ENCODE results near the gene TXN.

Gene TXN

GRCh38 chr9:110248361-110248760 lies 7.9 kb downstream of the TXN start:
- no peak for TF ChIP-seq CTCF (IDR thresholded peaks at IDR 0.05)

- no peak for TF ChIP-seq CTCF (IDR thresholded peaks at IDR 0.05)
These were observed 10.1 kb downstream of the TXN start for GRCh38 chr9:110246214-110246613.

- no peak for TF ChIP-seq CTCF (IDR thresholded peaks at IDR 0.05)
These were observed 11.7 kb downstream of the TXN start for GRCh38 chr9:110244616-110245015.

- TF ChIP-seq CTCF (IDR thresholded peaks at IDR 0.05) = no peak
These were observed 14.4 kb downstream of the TXN start for GRCh38 chr9:110241858-110242321.

- no peak for TF ChIP-seq CTCF (IDR thresholded peaks at IDR 0.05)
These were observed 14.9 kb downstream of the TXN start for GRCh38 chr9:110241260-110241857.

GRCh38 chr9:110240198-110240597 lies 16.1 kb downstream of the TXN start:
- TF ChIP-seq CTCF (IDR thresholded peaks at IDR 0.05) = no peak

- TF ChIP-seq CTCF (IDR thresholded peaks at IDR 0.05) = no peak
These were observed 28.0 kb downstream of the TXN start for GRCh38 chr9:110228321-110228720.

GRCh38 chr9:110224583-110224982 lies 31.7 kb downstream of the TXN start:
- TF ChIP-seq CTCF (IDR thresholded peaks at IDR 0.05) = no peak

Data from LNCAP (cell line).